ENCODE results near the gene SULT1C2. TPM values are rescaled to one million over a fixed set of nuclear protein-coding genes. Genes with fewer than 3 reads are reported as not detected.

SULT1C2 gene
- not detected for total RNA-seq

DNA sequence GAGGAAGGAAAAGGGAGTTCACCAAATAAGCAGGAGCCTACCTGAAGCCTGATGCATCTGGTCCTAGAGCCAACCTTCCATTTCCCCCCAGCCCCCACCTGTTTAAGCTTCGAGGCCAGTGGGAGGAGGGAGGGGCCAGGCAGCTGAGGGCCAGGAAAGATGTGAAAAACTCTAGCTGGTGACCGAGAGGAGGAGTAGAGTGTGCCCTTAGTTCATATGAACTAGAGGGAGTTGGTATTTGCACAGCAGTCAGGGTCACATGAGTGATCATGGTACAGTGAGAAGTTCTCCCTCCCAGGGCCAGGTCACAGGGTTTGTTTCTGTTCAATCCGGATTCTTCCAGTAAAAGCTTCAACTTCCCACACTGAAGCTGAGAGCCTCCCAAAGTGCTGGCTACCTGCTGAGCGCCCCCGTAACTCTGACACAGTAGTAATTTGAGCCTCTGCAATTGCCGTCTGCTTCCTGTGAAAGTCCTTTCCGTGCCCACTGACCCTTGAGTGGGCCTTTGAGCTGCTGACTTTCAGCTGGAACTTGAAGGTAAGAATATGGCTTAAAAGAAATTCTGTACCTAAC, at the start of gene SULT1C2:
Gene SULT1C2 (plus strand): TSS at position 362 of the 573 bp plus-strand sequence. CDS start 4,773 bp downstream, outside the sequence.
- Histone ChIP-seq H3K9me3 (no peaks in the 10 kb centered on the region), H3K27ac (no peak within 1 kb of the TSS), H3K4me3 (no peak within 1 kb of the TSS), H3K4me1 (no peaks in the 10 kb centered on the region), H3K27me3 (no peaks in the 10 kb centered on the region), H3K36me3 (no peaks in the 10 kb centered on the region)
- no peak for TF ChIP-seq POLR2A (IDR thresholded peaks at IDR 0.05)
- TF ChIP-seq, protein P1, sequence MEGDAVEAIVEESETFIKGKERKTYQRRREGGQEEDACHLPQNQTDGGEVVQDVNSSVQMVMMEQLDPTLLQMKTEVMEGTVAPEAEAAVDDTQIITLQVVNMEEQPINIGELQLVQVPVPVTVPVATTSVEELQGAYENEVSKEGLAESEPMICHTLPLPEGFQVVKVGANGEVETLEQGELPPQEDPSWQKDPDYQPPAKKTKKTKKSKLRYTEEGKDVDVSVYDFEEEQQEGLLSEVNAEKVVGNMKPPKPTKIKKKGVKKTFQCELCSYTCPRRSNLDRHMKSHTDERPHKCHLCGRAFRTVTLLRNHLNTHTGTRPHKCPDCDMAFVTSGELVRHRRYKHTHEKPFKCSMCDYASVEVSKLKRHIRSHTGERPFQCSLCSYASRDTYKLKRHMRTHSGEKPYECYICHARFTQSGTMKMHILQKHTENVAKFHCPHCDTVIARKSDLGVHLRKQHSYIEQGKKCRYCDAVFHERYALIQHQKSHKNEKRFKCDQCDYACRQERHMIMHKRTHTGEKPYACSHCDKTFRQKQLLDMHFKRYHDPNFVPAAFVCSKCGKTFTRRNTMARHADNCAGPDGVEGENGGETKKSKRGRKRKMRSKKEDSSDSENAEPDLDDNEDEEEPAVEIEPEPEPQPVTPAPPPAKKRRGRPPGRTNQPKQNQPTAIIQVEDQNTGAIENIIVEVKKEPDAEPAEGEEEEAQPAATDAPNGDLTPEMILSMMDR (IDR thresholded peaks at IDR 0.05), result no peak
- no peak for TF ChIP-seq POLR2AphosphoS5 (IDR thresholded peaks at IDR 0.05; ENCODE audit: insufficient read depth in 1 of 2, low read depth in 1 of 2)
- intact Hi-C loops (cut with DNase I), result no loop called here
- DNase-seq (ENCODE audit: extremely low spot score in 2 of 2), result no peak

DNA sequence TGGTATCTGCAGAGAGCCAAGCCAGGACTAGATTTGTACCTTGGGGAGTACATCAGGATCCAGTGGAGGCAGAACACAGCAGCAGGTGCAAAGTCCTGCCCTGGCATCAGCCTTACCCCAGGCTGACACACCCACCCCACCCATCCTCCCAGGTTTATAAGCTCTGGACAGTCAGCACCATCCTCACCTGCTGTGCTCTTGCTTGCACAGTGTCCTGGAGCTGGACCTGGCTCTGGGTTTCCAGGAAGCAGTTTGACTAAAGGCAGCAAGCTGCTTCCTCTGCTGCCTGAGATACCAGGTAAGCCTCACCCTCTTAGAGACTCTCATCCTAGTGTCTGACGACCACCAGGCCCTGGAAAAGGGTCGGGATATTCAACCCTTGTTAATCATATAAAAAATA, 48.9 kb upstream of the SULT1C2 start, which contains the start of gene SULT1C3:
Gene SULT1C3 (plus strand): TSS at position 183 of the 400 bp plus-strand sequence. CDS start 7,227 bp downstream, outside the sequence.
- H3K4me1 ChIP-seq, result no peaks in the 10 kb centered on the region
- no peaks in the 10 kb centered on the region for H3K27me3 ChIP-seq
- H3K36me3 ChIP-seq, result no peaks in the 10 kb centered on the region
- TF ChIP-seq, protein P1 (IDR thresholded peaks at IDR 0.05), result no peak
- TF ChIP-seq POLR2A (IDR thresholded peaks at IDR 0.05), result no peak
- TF ChIP-seq POLR2AphosphoS5 (IDR thresholded peaks at IDR 0.05; ENCODE audit: insufficient read depth in 1 of 2, low read depth in 1 of 2), result no peak
- intact Hi-C loops (cut with DNase I), result no loop called here
- H3K9me3 ChIP-seq, result no peaks in the 10 kb centered on the region
- H3K27ac ChIP-seq, result no peak within 1 kb of the TSS
- no peak within 1 kb of the TSS for H3K4me3 ChIP-seq
- DNase-seq (ENCODE audit: extremely low spot score in 2 of 2), result no peak

DNA sequence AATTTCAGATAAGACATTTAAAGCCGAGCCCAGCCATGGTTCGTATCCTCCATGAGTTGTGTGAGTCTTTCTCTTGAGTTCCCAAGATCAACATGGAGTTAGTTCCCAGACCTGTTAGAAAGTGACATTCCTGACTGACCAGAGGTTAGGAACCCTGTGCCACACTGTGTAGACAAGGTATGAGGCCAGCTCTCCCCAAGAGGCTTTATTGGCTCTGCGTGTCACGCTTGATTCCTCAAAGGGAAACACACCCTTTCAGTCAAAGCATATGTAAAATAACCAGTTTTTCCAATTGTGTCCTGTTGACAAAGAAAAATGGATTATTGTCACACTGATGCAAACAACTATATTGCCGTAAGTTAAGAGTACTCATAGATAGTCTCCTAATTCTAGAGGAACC, 47.7 kb upstream of the SULT1C2 start:
- H3K36me3 ChIP-seq, result no peaks in the 10 kb centered on the region
- no peak overlapping the region for H3K4me3 ChIP-seq
- no peaks in the 10 kb centered on the region for H3K27me3 ChIP-seq
- no peaks in the 10 kb centered on the region for H3K4me1 ChIP-seq
- H3K27ac ChIP-seq, result no peak overlapping the region
- TF ChIP-seq, protein P1 (IDR thresholded peaks at IDR 0.05), result no peak
- TF ChIP-seq POLR2AphosphoS5 (IDR thresholded peaks at IDR 0.05; ENCODE audit: insufficient read depth in 1 of 2, low read depth in 1 of 2), result no peak
- no peak for TF ChIP-seq POLR2A (IDR thresholded peaks at IDR 0.05)
- H3K9me3 ChIP-seq, result no peaks in the 10 kb centered on the region
- intact Hi-C loops (cut with DNase I), result no loop called here
- no peak for DNase-seq (ENCODE audit: extremely low spot score in 2 of 2)

DNA sequence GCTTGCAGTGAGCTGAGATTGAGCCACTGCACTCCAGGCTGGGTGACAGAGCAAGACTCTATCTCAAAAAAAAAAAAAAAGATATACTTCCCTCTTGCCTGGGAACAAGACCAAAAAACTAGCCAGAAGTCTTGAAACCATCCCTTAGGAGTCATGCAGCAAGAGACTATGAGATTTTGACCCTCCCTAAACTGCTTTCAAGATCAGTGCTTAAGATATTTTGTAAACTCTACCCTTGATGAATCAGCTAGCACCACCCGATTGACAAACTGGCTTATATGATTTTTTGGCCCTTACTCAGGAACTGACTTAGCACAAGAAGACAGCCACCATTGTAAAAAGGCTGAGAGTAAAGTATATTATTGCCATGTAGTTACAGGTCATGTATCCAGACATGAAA, 45.1 kb upstream of the SULT1C2 start:
- Histone ChIP-seq H3K36me3 (no peaks in the 10 kb centered on the region), H3K27me3 (no peaks in the 10 kb centered on the region), H3K27ac (no peak overlapping the region), H3K4me3 (no peak overlapping the region), H3K4me1 (no peaks in the 10 kb centered on the region), H3K9me3 (no peaks in the 10 kb centered on the region)
- intact Hi-C loops (cut with DNase I), result no loop called here
- DNase-seq (ENCODE audit: extremely low spot score in 2 of 2), result no peak
- no peak for TF ChIP-seq POLR2AphosphoS5 (IDR thresholded peaks at IDR 0.05; ENCODE audit: insufficient read depth in 1 of 2, low read depth in 1 of 2)
- TF ChIP-seq, protein P1 (IDR thresholded peaks at IDR 0.05), result no peak
- TF ChIP-seq POLR2A (IDR thresholded peaks at IDR 0.05), result no peak

DNA sequence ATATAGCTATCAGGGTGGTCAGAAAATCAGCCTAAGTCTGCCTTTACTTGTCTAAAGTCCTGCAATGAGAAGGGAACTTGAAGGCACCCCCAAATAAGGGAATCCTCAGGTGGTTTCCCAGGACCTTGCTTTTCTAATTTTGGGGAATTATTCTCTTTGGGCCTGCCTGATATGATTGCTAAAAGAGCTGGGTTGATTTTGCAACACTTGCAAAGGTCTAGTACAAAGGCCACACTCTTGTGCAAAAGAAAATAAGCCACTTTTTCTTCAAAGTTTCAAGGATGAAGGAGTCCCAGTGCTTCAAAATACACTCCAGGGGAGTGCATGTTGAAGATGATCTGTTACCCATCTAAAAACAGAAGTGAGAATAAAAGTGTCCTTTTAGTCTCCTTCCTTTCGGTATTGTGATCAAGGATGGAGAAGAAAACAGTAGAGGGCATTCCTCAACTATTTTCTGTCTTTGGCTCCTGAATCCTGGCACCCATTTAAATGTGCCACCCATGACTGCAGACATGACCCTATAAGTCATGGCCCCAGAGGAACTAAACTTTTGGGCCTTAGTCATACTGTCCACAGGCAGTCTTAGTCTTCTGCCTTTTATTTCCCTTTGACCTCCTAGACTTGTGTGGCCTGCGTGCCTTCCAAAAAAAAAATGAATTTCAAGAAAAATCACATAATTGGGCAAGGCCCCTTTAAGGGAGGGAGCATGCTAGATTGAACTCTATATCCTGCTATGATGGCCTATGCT, 43.9 kb upstream of the SULT1C2 start:
- DNase-seq (ENCODE audit: extremely low spot score in 2 of 2), result no peak
- Histone ChIP-seq H3K27me3 (no peaks in the 10 kb centered on the region), H3K36me3 (no peaks in the 10 kb centered on the region), H3K4me3 (no peak overlapping the region), H3K27ac (no peak overlapping the region), H3K9me3 (no peaks in the 10 kb centered on the region), H3K4me1 (no peaks in the 10 kb centered on the region)
- intact Hi-C loops (cut with DNase I), result no loop called here
- TF ChIP-seq POLR2AphosphoS5 (IDR thresholded peaks at IDR 0.05; ENCODE audit: insufficient read depth in 1 of 2, low read depth in 1 of 2), result no peak
- TF ChIP-seq, protein P1 (IDR thresholded peaks at IDR 0.05), result no peak
- no peak for TF ChIP-seq POLR2A (IDR thresholded peaks at IDR 0.05)
